ENCODE measurements around the gene FAM171A1. TPM values are rescaled to one million over a fixed set of nuclear protein-coding genes. Genes with fewer than 3 reads are reported as not detected.

Gene FAM171A1
- total and polyA plus RNA-seq, 2 donors (not counting 3 experiments of a cell fraction or from before 2014, with no cell fraction given): 56.3 to 75.8 TPM

GRCh38 chr10:15347150-15347549 lies 23.9 kb downstream of the FAM171A1 start:
- Histone ChIP-seq H3K9me3 (replicated peaks; ENCODE audit: control insufficient read depth, insufficient read depth, low read length) (no peaks in the 10 kb centered on the region), H4K20me1 (replicated peaks; ENCODE audit: control insufficient read depth, extremely low read depth, insufficient read depth, low read length) (no peaks in the 10 kb centered on the region), H2AFZ (ENCODE audit: low read depth, low read length) (no peak overlapping the region), H3K4me1 (ENCODE audit: control insufficient read depth, extremely low read depth, insufficient read depth, low read length) (peaks cover 24% of the 10 kb centered on the region), H3K9me1 (replicated peaks; ENCODE audit: control insufficient read depth, extremely low read depth, insufficient read depth, low read length) (no peaks in the 10 kb centered on the region), H3K9ac (replicated peaks; ENCODE audit: extremely low read depth, insufficient read depth, low read length) (no peak overlapping the region), H3K4me2 (ENCODE audit: insufficient read depth, low read length) (no peak overlapping the region), H3K4me3 (replicated peaks in 1 of 3; ENCODE audit: insufficient read depth in 1 of 3, low read depth in 1 of 3, low read length in 3 of 3) (no peak overlapping the region), H3K27me3 (ENCODE audit: control insufficient read depth in 2 of 2, insufficient read depth in 2 of 2, low read length in 2 of 2) (no peaks in the 10 kb centered on the region), H3K79me2 (ENCODE audit: control insufficient read depth, insufficient read depth, low read length) (peaks cover 85% of the 10 kb centered on the region), H3K27ac (ENCODE audit: insufficient read depth, low read depth, low read length) (no peak overlapping the region), H3K36me3 (ENCODE audit: control insufficient read depth in 2 of 2, extremely low read depth in 1 of 2, insufficient read depth in 2 of 2, low read length in 2 of 2) (no peaks in the 10 kb centered on the region)
- BruUV-seq (replicated peaks): no TSS peak
- DNase-seq (ENCODE audit: low read depth, low spot score) (no peak), FAIRE-seq (no peak)
- TF ChIP-seq EZH2 (IDR thresholded peaks at IDR 0.05; ENCODE audit: borderline replicate concordance, low read depth, low read length, severe bottlenecking) (no peak), MAX (IDR thresholded peaks at IDR 0.05; ENCODE audit: insufficient read depth, insufficient read length) (no peak), POLR2AphosphoS5 (IDR thresholded peaks at IDR 0.05; ENCODE audit: insufficient read depth, low read depth, low read length) (no peak), GATA2 (IDR thresholded peaks at IDR 0.05; ENCODE audit: insufficient read depth, insufficient read length, low read depth, low read length) (no peak), POLR2A (IDR thresholded peaks at IDR 0.05; ENCODE audit: low read depth, low read length) (no peak), CTCF (IDR thresholded peaks at IDR 0.05; ENCODE audit: extremely low read depth in 1 of 2, insufficient read depth in 1 of 2, low read depth in 1 of 2, low read length in 2 of 2) (no peak), JUN (IDR thresholded peaks at IDR 0.05; ENCODE audit: borderline replicate concordance, insufficient read depth, insufficient read length, low read depth) (no peak)
- CTCF ChIA-PET: interaction anchor here (1.9 kb wide), 1 partner anchor 15 kb away, joined by 7 read pairs; no protein-coding TSS in a partner anchor
- POLR2A ChIA-PET: no interaction called here
- dilution Hi-C loops (cut with MboI; ENCODE audit: extremely low pct_ligation_motif_present, low sequenced_read_pairs): no loop called here
- intact Hi-C loops (cut with micrococcal nuclease): no loop called here

Data from endothelial cell of umbilical vein (primary cell).